ENCODE data around the gene NPNT. TPM values are rescaled to one million over a fixed set of nuclear protein-coding genes. Genes with fewer than 3 reads are reported as not detected.
A peak's percentile ranks its signal among the peaks of the same experiment; 100 is the strongest.
"Not testable (repeated sequence)": the region's sequence is repeated elsewhere in the genome, so short reads cannot be mapped to it uniquely, and the experiment has no call there.

The NPNT gene
- total RNA-seq, result 110 TPM

- DNase-seq, result peak; percentile 78
These were observed at the start of gene NPNT for GRCh38 chr4:105894660-105895582. Gene NPNT, plus strand, starts transcription at chr4:105895471. Its CDS starts 182 bp downstream, at chr4:105895653.

GRCh38 chr4:105845559-105845958 lies 49.7 kb upstream of the NPNT start:
- DNase-seq, result no peak

- DNase-seq, result not testable (repeated sequence)
These were observed 46.9 kb upstream of the NPNT start for GRCh38 chr4:105848359-105848758.

- no peak for DNase-seq
These were observed 44.1 kb upstream of the NPNT start for GRCh38 chr4:105851196-105851595.

- DNase-seq, result not testable (repeated sequence)
These were observed 43.0 kb upstream of the NPNT start for GRCh38 chr4:105852230-105852629.

GRCh38 chr4:105858466-105859040 lies 36.7 kb upstream of the NPNT start:
- no peak for DNase-seq

- DNase-seq, result no peak
These were observed 36.0 kb upstream of the NPNT start for GRCh38 chr4:105859233-105859632.

- DNase-seq, result no peak
These were observed 24.3 kb upstream of the NPNT start for GRCh38 chr4:105870963-105871362.

GRCh38 chr4:105871997-105872396 lies 23.3 kb upstream of the NPNT start:
- no peak for DNase-seq

- no peak for DNase-seq
These were observed 20.0 kb upstream of the NPNT start for GRCh38 chr4:105875233-105875632.

GRCh38 chr4:105878668-105879067 lies 16.6 kb upstream of the NPNT start:
- DNase-seq, result no peak

- no peak for DNase-seq
These were observed 7.8 kb upstream of the NPNT start for GRCh38 chr4:105887508-105887907.

- DNase-seq, result peak; percentile 66
These were observed 551 bp downstream of the NPNT start for GRCh38 chr4:105895583-105896460.

- DNase-seq, result no peak
These were observed 1.2 kb downstream of the NPNT start for GRCh38 chr4:105896461-105896942.

- DNase-seq, result peak; percentile 38
These were observed 1.9 kb downstream of the NPNT start for GRCh38 chr4:105896984-105897775.

GRCh38 chr4:105900541-105900940 lies 5.3 kb downstream of the NPNT start:
- DNase-seq, result peak; percentile 20

GRCh38 chr4:105902550-105903262 lies 7.4 kb downstream of the NPNT start:
- no peak for DNase-seq

GRCh38 chr4:105909787-105910281 lies 14.6 kb downstream of the NPNT start:
- DNase-seq, result no peak

GRCh38 chr4:105911426-105911825 lies 16.2 kb downstream of the NPNT start:
- DNase-seq, result no peak

GRCh38 chr4:105912633-105913032 lies 17.4 kb downstream of the NPNT start:
- DNase-seq, result no peak

All from tongue (tissue), 2 donors.